Hematopoietic multipotent progenitor cell treated with erythropoietin and hydrocortisone succinate and interleukin-3 and kit ligand, for 17 days (in vitro differentiated cells): Measurements from ENCODE around the gene PRSS22.
A peak's percentile ranks its signal among the peaks of the same experiment; 100 is the strongest.

Experiments used
- DNase-seq: peaks from one replicate; pipeline ENCODE4 v3.0.0-alpha.2; 2015; ENCODE audit warnings: low spot score

The PRSS22 gene

GRCh38 chr16:2852731-2853507 lies 5.1 kb downstream of the PRSS22 start:
- no peak for DNase-seq

DNA sequence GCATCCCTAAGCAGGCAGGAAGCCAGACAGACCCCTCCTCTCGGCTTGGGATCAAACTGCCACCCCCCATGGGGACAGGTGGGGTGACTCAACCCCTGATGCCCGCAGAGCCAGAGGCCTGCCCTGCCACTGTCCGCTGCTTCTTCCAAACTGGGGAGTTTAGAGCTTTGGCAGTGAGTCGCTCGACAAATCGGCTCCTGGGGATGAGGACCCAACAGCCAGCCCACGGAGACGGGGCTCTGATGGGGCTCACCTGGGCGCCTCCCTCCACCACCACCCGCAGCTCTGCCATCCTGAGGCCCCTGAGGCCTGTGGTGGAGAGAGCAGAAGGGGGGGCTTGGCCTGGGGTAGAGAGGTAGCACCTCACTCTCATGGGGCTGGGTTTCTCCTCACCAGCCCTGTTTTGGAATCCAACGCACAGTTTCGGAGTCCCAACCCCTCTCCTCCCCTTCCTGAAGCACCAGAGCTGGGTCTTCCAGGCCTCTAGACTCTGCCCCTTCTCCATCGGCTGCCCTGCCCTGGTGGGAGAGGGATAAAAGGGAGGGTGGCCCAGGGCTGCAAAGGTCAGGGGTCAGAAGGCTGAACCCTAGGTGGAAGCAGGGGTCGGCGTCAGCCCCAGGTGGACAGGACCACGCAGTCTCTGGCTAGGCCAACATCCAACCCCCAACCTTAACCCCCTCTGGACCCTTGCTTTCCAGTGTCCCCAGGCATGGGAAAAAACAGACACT lies 5.8 kb downstream of the PRSS22 start:
- DNase-seq = no peak

GRCh38 chr16:2848933-2849725 lies 8.8 kb downstream of the PRSS22 start:
- no peak for DNase-seq

- no peak for DNase-seq
Observed at GRCh38 chr16:2846511-2847310, 11.3 kb downstream of the PRSS22 start.

- DNase-seq = no peak
Observed at GRCh38 chr16:2845116-2845515, 12.9 kb downstream of the PRSS22 start.

- DNase-seq = no peak
Observed at GRCh38 chr16:2843526-2843925, 14.4 kb downstream of the PRSS22 start.

DNA sequence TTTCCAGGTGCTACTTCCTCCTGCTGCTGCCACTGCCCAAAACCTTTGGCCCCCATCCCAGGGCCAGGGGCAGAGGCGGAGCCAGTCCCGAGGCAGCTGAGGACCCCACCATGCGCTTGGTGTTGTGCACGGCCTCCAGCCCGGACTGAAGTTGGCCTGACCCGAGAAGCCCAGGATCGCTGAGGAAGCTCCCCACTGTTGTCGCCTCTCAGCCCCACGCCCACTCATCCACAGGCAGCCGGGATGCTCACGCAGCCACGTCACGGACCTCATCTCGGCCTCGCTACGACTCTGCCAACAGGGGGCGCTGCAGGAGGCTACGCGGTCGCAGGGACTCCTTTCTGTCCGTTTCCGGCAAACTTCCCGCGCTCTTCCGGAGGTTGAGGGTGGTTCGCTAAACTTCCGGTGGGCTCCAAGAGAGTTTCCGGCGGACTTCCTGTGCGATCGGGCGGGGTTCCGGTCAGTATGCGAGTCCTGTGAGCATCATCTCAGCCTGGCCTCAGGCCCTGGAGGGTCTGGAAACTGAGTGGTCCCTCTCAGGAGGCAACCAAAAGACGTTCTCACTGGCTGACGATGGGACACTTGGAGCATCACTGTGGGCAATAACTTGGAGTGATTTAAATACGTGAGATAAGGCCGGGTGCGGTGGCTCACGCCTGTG lies 15.5 kb downstream of the PRSS22 start:
- peak; percentile 28 for DNase-seq

GRCh38 chr16:2841606-2842339 lies 16.2 kb downstream of the PRSS22 start:
- DNase-seq = no peak

DNA sequence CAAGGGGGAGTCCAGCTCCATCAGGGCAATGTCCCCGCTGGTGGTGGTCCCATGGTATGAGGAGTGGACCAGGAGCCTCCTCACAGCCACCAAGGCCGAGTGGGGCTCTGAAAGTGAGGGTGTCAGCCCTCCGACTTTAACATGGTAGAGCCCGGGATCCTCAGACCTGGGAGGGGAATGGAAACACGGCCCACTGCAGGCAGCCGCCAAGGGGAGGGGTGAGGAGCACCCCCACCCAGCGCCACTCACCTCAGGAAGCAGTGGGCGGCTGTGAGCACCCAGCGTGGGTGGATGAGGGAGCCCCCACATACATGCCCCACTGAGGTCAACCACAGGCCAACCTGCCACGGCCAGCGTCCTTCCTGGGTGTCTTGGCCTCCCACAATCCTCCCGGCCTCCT lies 17.1 kb downstream of the PRSS22 start:
- DNase-seq = no peak

- no peak for DNase-seq
Observed at GRCh38 chr16:2839650-2840450, 18.1 kb downstream of the PRSS22 start.

DNA sequence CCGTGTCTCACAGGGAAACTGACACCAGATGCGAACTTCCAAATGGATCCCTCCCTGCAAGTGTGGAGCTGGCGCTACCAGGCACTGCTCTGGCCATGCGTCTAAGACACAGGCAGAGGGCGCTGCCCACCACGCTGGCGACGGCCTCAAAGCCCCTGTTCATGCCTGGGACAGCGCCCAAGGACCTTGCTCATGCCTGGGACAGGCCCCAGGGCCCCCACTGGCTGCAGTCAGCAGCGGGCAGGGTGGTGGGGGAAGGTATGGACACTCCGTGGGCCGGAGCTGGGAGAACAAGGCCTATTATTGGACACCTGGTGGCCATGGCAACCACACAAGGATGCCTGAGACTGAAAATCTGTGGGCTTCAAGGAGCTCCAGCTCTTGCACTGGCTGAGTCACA lies 19.0 kb downstream of the PRSS22 start:
- DNase-seq = peak; percentile 15

- no peak for DNase-seq
Observed at GRCh38 chr16:2836646-2837508, 21.1 kb downstream of the PRSS22 start.

DNA sequence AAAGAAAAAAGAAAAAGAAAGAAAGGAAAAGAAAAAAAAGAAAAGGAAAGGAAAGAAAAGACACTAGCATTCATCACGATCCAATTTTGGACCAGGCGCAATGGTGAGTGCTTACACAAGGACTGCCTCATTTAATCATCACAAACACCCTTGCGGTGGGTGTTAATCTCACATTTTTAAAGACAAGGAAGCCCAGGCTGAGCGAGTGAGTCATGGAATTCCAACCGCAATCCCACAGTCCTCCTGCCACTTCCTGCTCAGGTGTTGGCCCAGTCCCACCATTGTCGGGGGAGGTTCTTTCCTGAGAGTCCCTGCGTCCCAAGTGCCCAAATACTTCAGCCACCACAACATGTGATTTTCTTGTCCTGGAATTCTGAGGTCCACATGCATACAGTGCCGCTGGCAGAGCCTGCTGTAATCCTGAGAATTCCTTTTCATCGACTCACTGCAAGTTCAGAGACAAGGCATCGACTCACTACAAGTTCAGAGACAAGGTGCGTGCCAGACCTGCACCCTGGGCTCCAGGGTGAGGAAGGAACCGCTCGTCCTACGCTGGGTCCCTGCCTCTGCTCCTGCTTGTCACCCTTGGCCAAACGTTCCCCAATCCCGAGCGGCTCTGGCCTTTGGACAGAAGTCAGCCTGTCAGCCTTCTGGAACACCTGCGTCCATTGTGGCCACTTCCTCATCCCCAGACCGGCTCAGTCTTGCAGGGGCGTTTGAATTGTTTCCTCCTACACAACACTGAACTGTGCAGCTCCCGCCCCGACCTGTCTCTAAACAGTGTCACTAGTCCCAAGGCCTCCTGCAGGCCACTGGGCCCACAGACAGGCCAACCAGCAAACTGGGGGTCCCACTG lies 22.1 kb downstream of the PRSS22 start:
- DNase-seq = no peak

- DNase-seq = no peak
Observed at GRCh38 chr16:2834968-2835367, 23.0 kb downstream of the PRSS22 start.

- no peak for DNase-seq
Observed at GRCh38 chr16:2833776-2834175, 24.2 kb downstream of the PRSS22 start.

GRCh38 chr16:2831203-2831602 lies 26.8 kb downstream of the PRSS22 start:
- DNase-seq = no peak

GRCh38 chr16:2830355-2830695 lies 27.6 kb downstream of the PRSS22 start:
- DNase-seq = no peak
